ENCODE results near the gene DPEP2. TPM values are rescaled to one million over a fixed set of nuclear protein-coding genes. Genes with fewer than 3 reads are reported as not detected.
"Not testable (repeated sequence)": the region's sequence is repeated elsewhere in the genome, so short reads cannot be mapped to it uniquely, and the experiment has no call there.

Gene DPEP2
- total and polyA plus RNA-seq, 2 donors from 2014 or later: 0.99 to 3.1 TPM

GRCh38 chr16:68000450-68000849 lies 1.2 kb upstream of the DPEP2 start:
- intact Hi-C loops (cut with DNase I): no loop called here
- no peak for TF ChIP-seq CTCF (IDR thresholded peaks at IDR 0.05; ENCODE audit: borderline replicate concordance, extremely low read depth, insufficient read depth)
- H3K27me3 ChIP-seq (ENCODE audit: control insufficient read depth, insufficient read depth, low read length): no peaks in the 10 kb centered on the region
- no peaks in the 10 kb centered on the region for H3K36me3 ChIP-seq (ENCODE audit: control insufficient read depth in 2 of 3, insufficient read depth in 3 of 3, low read length in 3 of 3)
- DNase-seq (peak in 1 of 5 donors; percentile 10), FAIRE-seq (no peak)
- H3K4me3 ChIP-seq (ENCODE audit: low read length in 3 of 3): no peak overlapping the region
- H3K4me1 ChIP-seq (ENCODE audit: control insufficient read depth in 2 of 3, insufficient read depth in 2 of 3, low read depth in 1 of 3, low read length in 3 of 3): peaks cover 0 to 5% (median 3%) of the 10 kb centered on the region in 3 donors
- no peaks in the 10 kb centered on the region for H3K9me3 ChIP-seq (ENCODE audit: control insufficient read depth in 2 of 3, insufficient read depth in 1 of 3, low read length in 3 of 3)
- H3K9ac ChIP-seq (ENCODE audit: low read length in 3 of 3): no peak overlapping the region
- peak overlapping the region; percentile 34 to 37 for H3K27ac ChIP-seq (ENCODE audit: low read depth in 2 of 2, low read length in 2 of 2)

GRCh38 chr16:67999985-68000384 lies 701 bp upstream of the DPEP2 start:
- intact Hi-C loops (cut with DNase I): no loop called here
- no peak for TF ChIP-seq CTCF (IDR thresholded peaks at IDR 0.05; ENCODE audit: borderline replicate concordance, extremely low read depth, insufficient read depth)
- no peaks in the 10 kb centered on the region for H3K27me3 ChIP-seq (ENCODE audit: control insufficient read depth, insufficient read depth, low read length)
- FAIRE-seq (no peak), DNase-seq (no peak)
- H3K4me3 ChIP-seq (ENCODE audit: low read length in 3 of 3): no peak overlapping the region
- H3K27ac ChIP-seq (ENCODE audit: low read depth in 2 of 2, low read length in 2 of 2): peak overlapping the region; percentile 34 to 37
- no peaks in the 10 kb centered on the region for H3K9me3 ChIP-seq (ENCODE audit: control insufficient read depth in 2 of 3, insufficient read depth in 1 of 3, low read length in 3 of 3)
- H3K4me1 ChIP-seq (ENCODE audit: control insufficient read depth in 2 of 3, insufficient read depth in 2 of 3, low read depth in 1 of 3, low read length in 3 of 3): peaks cover 0 to 5% (median 3%) of the 10 kb centered on the region in 3 donors
- no peak overlapping the region for H3K9ac ChIP-seq (ENCODE audit: low read length in 3 of 3)
- no peaks in the 10 kb centered on the region for H3K36me3 ChIP-seq (ENCODE audit: control insufficient read depth in 2 of 3, insufficient read depth in 3 of 3, low read length in 3 of 3)

- intact Hi-C loops (cut with DNase I); FAIRE-seq: not testable (repeated sequence)
Observed at GRCh38 chr16:67998231-67998778, 979 bp downstream of the DPEP2 start.

GRCh38 chr16:67996666-67997065 lies 2.6 kb downstream of the DPEP2 start:
- H3K9ac ChIP-seq (ENCODE audit: low read length in 3 of 3): no peak overlapping the region
- intact Hi-C loops (cut with DNase I): no loop called here
- H3K27ac ChIP-seq (ENCODE audit: low read depth in 2 of 2, low read length in 2 of 2): no peak overlapping the region
- H3K36me3 ChIP-seq (ENCODE audit: control insufficient read depth in 2 of 3, insufficient read depth in 3 of 3, low read length in 3 of 3): no peaks in the 10 kb centered on the region
- H3K27me3 ChIP-seq (ENCODE audit: control insufficient read depth, insufficient read depth, low read length): no peaks in the 10 kb centered on the region
- TF ChIP-seq CTCF (IDR thresholded peaks at IDR 0.05; ENCODE audit: borderline replicate concordance, extremely low read depth, insufficient read depth): no peak
- DNase-seq (no peak), FAIRE-seq (no peak)
- H3K4me1 ChIP-seq (ENCODE audit: control insufficient read depth in 2 of 3, insufficient read depth in 2 of 3, low read depth in 1 of 3, low read length in 3 of 3): peaks cover 0 to 13% (median 5%) of the 10 kb centered on the region in 3 donors
- no peak overlapping the region for H3K4me3 ChIP-seq (ENCODE audit: low read length in 3 of 3)
- no peaks in the 10 kb centered on the region for H3K9me3 ChIP-seq (ENCODE audit: control insufficient read depth in 2 of 3, insufficient read depth in 1 of 3, low read length in 3 of 3)

More at GRCh38 chr16:67998231-67998778, 979 bp downstream of the DPEP2 start:
- not testable (repeated sequence) for H3K27me3 ChIP-seq (ENCODE audit: control insufficient read depth, insufficient read depth, low read length); DNase-seq; H3K4me3 ChIP-seq (ENCODE audit: low read length in 3 of 3); H3K9me3 ChIP-seq (ENCODE audit: control insufficient read depth in 2 of 3, insufficient read depth in 1 of 3, low read length in 3 of 3); H3K36me3 ChIP-seq (ENCODE audit: control insufficient read depth in 2 of 3, insufficient read depth in 3 of 3, low read length in 3 of 3); H3K9ac ChIP-seq (ENCODE audit: low read length in 3 of 3); H3K4me1 ChIP-seq (ENCODE audit: control insufficient read depth in 2 of 3, insufficient read depth in 2 of 3, low read depth in 1 of 3, low read length in 3 of 3); H3K27ac ChIP-seq (ENCODE audit: low read depth in 2 of 2, low read length in 2 of 2)
